ENCODE data around the gene RNF17.

GRCh38 chr13:24716446-24716845 is 47.5 kb upstream of the RNF17 start:
- TF ChIP-seq EZH2 (IDR thresholded peaks at IDR 0.05; ENCODE audit: insufficient read depth, poor library complexity, severe bottlenecking): no peak
- no peak for TF ChIP-seq EZH2phosphoT487 (IDR thresholded peaks at IDR 0.05; ENCODE audit: insufficient read depth, low read depth)
